Lower lobe of right lung (tissue), 2 donors: ENCODE results near the gene UGT2A1. TPM values are rescaled to one million over a fixed set of nuclear protein-coding genes. Genes with fewer than 3 reads are reported as not detected.
"Not testable (repeated sequence)": the region's sequence is repeated elsewhere in the genome, so short reads cannot be mapped to it uniquely, and the experiment has no call there.

ENCODE experiments used
- ATAC-seq, 2 donors: fragments of 200-7000 bp; cut with Tn5 transposase; one replicate each; pipeline ENCODE4 v1.9.1; 2020 to 2022; ENCODE audit warnings: mild to moderate bottlenecking in 2 of 2, moderate library complexity in 2 of 2
- DNase-seq: peaks from one replicate; pipeline ENCODE4 v3.0.0-alpha.2; 2020
- H3K27ac ChIP-seq: fragments of 200-600 bp; one replicate; pipeline ENCODE4 v1.8.0; 2022
- H3K27me3 ChIP-seq: fragments of 200-600 bp; one replicate; pipeline ENCODE4 v1.8.0; 2022; ENCODE audit warnings: low read depth
- H3K36me3 ChIP-seq: fragments of 200-600 bp; one replicate; pipeline ENCODE4 v1.8.0; 2022; ENCODE audit warnings: mild to moderate bottlenecking
- H3K4me1 ChIP-seq: fragments of 200-600 bp; one replicate; pipeline ENCODE4 v1.8.0; 2022
- H3K4me3 ChIP-seq: fragments of 200-600 bp; one replicate; pipeline ENCODE4 v1.8.0; 2022; ENCODE audit warnings: mild to moderate bottlenecking
- H3K9me3 ChIP-seq: fragments of 200-600 bp; one replicate; pipeline ENCODE4 v1.8.0; 2022
- CTCF ChIP-seq: fragments of 200-600 bp; IDR thresholded peaks from one replicate; pipeline ENCODE4 v1.8.0; 2022; ENCODE audit warnings: antibody characterized with exemption, mild to moderate bottlenecking
- intact Hi-C: fragments of 100-400 bp; cut with DNase I; formaldehyde crosslinking; loops from one replicate; pipeline ENCODE4 v1.11.0; 2022
- total RNA-seq: library from RNA; stranded (reverse); fragmentation: NEBNext Ultra II Directional; extraction: Animal tissue kit (Norgen Biotek cat#: 25700); gene quantifications from one replicate; pipeline ENCODE4 v1.2.1, GENCODE V29; 2021
- donor health status: DM: no; HTN: yes; CAD: no; lungs with severe emphysema.

The UGT2A1 gene
- total RNA-seq, 1 donor from 2014 or later: not detected

- Histone ChIP-seq H3K4me1 (no peaks in the 10 kb centered on the region), H3K9me3 (no peaks in the 10 kb centered on the region), H3K27me3 (no peaks in the 10 kb centered on the region), H3K27ac (no peak overlapping the region), H3K4me3 (no peak overlapping the region), H3K36me3 (no peaks in the 10 kb centered on the region)
- no peak for TF ChIP-seq CTCF
- no peak for DNase-seq
- intact Hi-C loops: loop anchor here (5.0 kb wide), 1 partner anchor 192 kb away; no protein-coding TSS in a partner anchor
- no peak for ATAC-seq
Measured at GRCh38 chr4:69684804-69685203, 31.8 kb upstream of the UGT2A1 start.

GRCh38 chr4:69668680-69669079 lies 15.6 kb upstream of the UGT2A1 start:
- H3K27me3 ChIP-seq: no peaks in the 10 kb centered on the region
- no peak overlapping the region for H3K4me3 ChIP-seq
- H3K9me3 ChIP-seq: no peaks in the 10 kb centered on the region
- no peaks in the 10 kb centered on the region for H3K36me3 ChIP-seq
- H3K4me1 ChIP-seq: no peaks in the 10 kb centered on the region
- ATAC-seq (no peak), DNase-seq (no peak)
- no peak for TF ChIP-seq CTCF
- intact Hi-C loops: no loop called here
- no peak overlapping the region for H3K27ac ChIP-seq

GRCh38 chr4:69664009-69664408 lies 11.0 kb upstream of the UGT2A1 start:
- DNase-seq, H3K27me3 ChIP-seq, H3K4me3 ChIP-seq, H3K9me3 ChIP-seq, H3K4me1 ChIP-seq, H3K36me3 ChIP-seq, ATAC-seq, H3K27ac ChIP-seq, intact Hi-C loops: not testable (repeated sequence)

GRCh38 chr4:69661130-69661803 lies 8.2 kb upstream of the UGT2A1 start:
- intact Hi-C loops, H3K9me3 ChIP-seq, H3K36me3 ChIP-seq, H3K27ac ChIP-seq, DNase-seq, H3K4me1 ChIP-seq, ATAC-seq, H3K4me3 ChIP-seq, H3K27me3 ChIP-seq: not testable (repeated sequence)

- Histone ChIP-seq H3K27me3 (no peaks in the 10 kb centered on the region), H3K9me3 (no peaks in the 10 kb centered on the region), H3K4me3 (no peak overlapping the region), H3K36me3 (no peaks in the 10 kb centered on the region), H3K27ac (no peak overlapping the region), H3K4me1 (no peaks in the 10 kb centered on the region)
- intact Hi-C loops: no loop called here
- no peak for TF ChIP-seq CTCF
- no peak for DNase-seq
- peak; percentile 16 to 25 for ATAC-seq
Measured at GRCh38 chr4:69658133-69658532, 5.1 kb upstream of the UGT2A1 start.

- intact Hi-C loops: no loop called here
- DNase-seq: no peak
Measured at GRCh38 chr4:69656653-69657158, 3.7 kb upstream of the UGT2A1 start.

More at GRCh38 chr4:69656653-69657158, 3.7 kb upstream of the UGT2A1 start:
- Histone ChIP-seq H3K27me3 (no peaks in the 10 kb centered on the region), H3K4me1 (no peaks in the 10 kb centered on the region), H3K36me3 (no peaks in the 10 kb centered on the region), H3K27ac (no peak overlapping the region), H3K4me3 (no peak overlapping the region), H3K9me3 (no peaks in the 10 kb centered on the region)
- no peak for TF ChIP-seq CTCF
- ATAC-seq: no peak
